Spleen (tissue), 7 donors: Measurements from ENCODE around the gene PPIG.

Experiments
- CTCF ChIP-seq, 11 experiments: fragments of 200-600 bp in 7 of 11; fragments of 450-650 bp in 4 of 11; sonication (generic) in 4 of 11; IDR thresholded peaks in 8 of 11; conservative IDR thresholded peaks in 3 of 11; 1 replicate in 7 of 11; 2 replicates in 4 of 11; pipeline versions ENCODE4 v1.4.0 to v1.8.0; 2016 to 2021; ENCODE audit warnings: antibody characterized with exemption in 11 of 11, inconsistent platforms in 4 of 11, mild to moderate bottlenecking in 1 of 11
- POLR2A ChIP-seq, 3 donors: fragments of 450-650 bp; IDR thresholded peaks; one replicate each; pipeline ENCODE4 v1.5.1; 2017; ENCODE audit warnings: antibody characterized with exemption in 3 of 3, mild to moderate bottlenecking in 1 of 3
- donor health status: DM: no; HTN: no; CAD: no; lungs with moderate emphysema.
- donor health status: DM: no; HTN: no; CAD: no.
- donor health status: DM: no; HTN: no; CAD: no.

DNA sequence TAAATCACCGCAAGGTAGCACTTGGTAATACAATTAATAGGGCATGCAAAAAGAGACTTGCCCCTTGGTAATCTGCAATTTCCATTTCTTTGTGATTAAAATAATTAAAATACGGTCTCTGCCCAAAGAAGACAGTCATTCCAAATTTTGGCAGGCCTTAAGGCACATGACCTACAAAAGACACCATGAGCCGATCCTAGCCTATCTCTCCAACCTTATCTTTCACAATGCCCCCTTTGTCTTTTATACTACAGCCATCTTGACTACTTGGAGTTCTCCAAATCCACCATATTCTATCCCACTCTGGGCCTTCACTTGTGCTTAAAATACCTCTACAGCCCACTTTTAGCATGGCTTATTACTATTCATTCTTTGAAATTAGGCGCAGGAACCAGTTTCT is 86.8 kb downstream of the PPIG start:
- no peak for TF ChIP-seq CTCF (IDR thresholded peaks at IDR 0.05 in 8 of 11, conservative IDR thresholded peaks at IDR 0.05 in 3 of 11)
- no peak for TF ChIP-seq POLR2A (IDR thresholded peaks at IDR 0.05)
